ENCODE results near the gene GUCY1B1. TPM values are rescaled to one million over a fixed set of nuclear protein-coding genes. Genes with fewer than 3 reads are reported as not detected.

The GUCY1B1 gene
- total RNA-seq, 1 donor from 2014 or later = 13.2 TPM

DNA sequence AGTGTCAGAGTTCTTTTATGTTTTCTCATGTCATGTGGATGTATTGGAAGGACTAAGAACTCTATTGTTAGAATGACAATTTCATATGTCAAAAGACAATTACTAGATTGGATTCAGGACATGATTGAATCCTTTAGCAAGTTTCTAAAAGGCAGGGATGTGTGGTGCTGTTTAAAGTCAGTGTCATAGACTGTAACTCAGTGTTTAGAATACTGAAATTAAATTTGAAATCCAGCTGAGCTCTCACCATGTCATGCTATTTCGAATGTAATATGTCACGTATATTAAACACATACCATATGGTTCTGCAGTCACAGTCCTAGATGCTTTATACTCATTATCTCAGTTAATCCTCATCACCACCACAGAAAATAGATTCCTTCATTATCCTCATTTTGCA, 7.8 kb downstream of the GUCY1B1 start:
- H3K27ac Mint-ChIP-seq (ENCODE audit: unreplicated experiment) = no peak overlapping the region
- peaks cover 12% of the 10 kb centered on the region for H3K36me3 Mint-ChIP-seq (ENCODE audit: unreplicated experiment)
- no peak for TF ChIP-seq CTCF (IDR thresholded peaks at IDR 0.05)
- H3K4me3 Mint-ChIP-seq (ENCODE audit: unreplicated experiment) = no peak overlapping the region
- no peaks in the 10 kb centered on the region for H3K27me3 Mint-ChIP-seq (ENCODE audit: unreplicated experiment)
- DNase-seq (ENCODE audit: extremely low spot score, unreplicated experiment) = no peak
- H3K4me1 Mint-ChIP-seq (ENCODE audit: unreplicated experiment) = peaks cover 24% of the 10 kb centered on the region
- no peaks in the 10 kb centered on the region for H3K9me3 Mint-ChIP-seq (ENCODE audit: unreplicated experiment)

GRCh38 chr4:155768370-155768769, 9.5 kb downstream of the GUCY1B1 start:
- Mint-ChIP-seq H3K36me3 (ENCODE audit: unreplicated experiment) (peaks cover 12% of the 10 kb centered on the region), H3K4me3 (ENCODE audit: unreplicated experiment) (no peak overlapping the region)
- no peak for DNase-seq (ENCODE audit: extremely low spot score, unreplicated experiment)

GRCh38 chr4:155769090-155769489, 10.3 kb downstream of the GUCY1B1 start:
- Mint-ChIP-seq H3K27ac (ENCODE audit: unreplicated experiment) (no peak overlapping the region), H3K4me3 (ENCODE audit: unreplicated experiment) (no peak overlapping the region), H3K9me3 (ENCODE audit: unreplicated experiment) (no peaks in the 10 kb centered on the region), H3K27me3 (ENCODE audit: unreplicated experiment) (no peaks in the 10 kb centered on the region), H3K36me3 (ENCODE audit: unreplicated experiment) (peaks cover 14% of the 10 kb centered on the region), H3K4me1 (ENCODE audit: unreplicated experiment) (peaks cover 3% of the 10 kb centered on the region)
- no peak for DNase-seq (ENCODE audit: extremely low spot score, unreplicated experiment)
- TF ChIP-seq CTCF (IDR thresholded peaks at IDR 0.05) = no peak

More at GRCh38 chr4:155768370-155768769, 9.5 kb downstream of the GUCY1B1 start:
- Mint-ChIP-seq H3K27ac (ENCODE audit: unreplicated experiment) (no peak overlapping the region), H3K27me3 (ENCODE audit: unreplicated experiment) (no peaks in the 10 kb centered on the region), H3K9me3 (ENCODE audit: unreplicated experiment) (no peaks in the 10 kb centered on the region), H3K4me1 (ENCODE audit: unreplicated experiment) (peaks cover 7% of the 10 kb centered on the region)
- no peak for TF ChIP-seq CTCF (IDR thresholded peaks at IDR 0.05)

GRCh38 chr4:155772459-155773195, 13.8 kb downstream of the GUCY1B1 start:
- TF ChIP-seq CTCF (IDR thresholded peaks at IDR 0.05) = no peak
- DNase-seq (ENCODE audit: extremely low spot score, unreplicated experiment) = no peak
- no peaks in the 10 kb centered on the region for H3K4me1 Mint-ChIP-seq (ENCODE audit: unreplicated experiment)
- no peaks in the 10 kb centered on the region for H3K9me3 Mint-ChIP-seq (ENCODE audit: unreplicated experiment)
- no peak overlapping the region for H3K27ac Mint-ChIP-seq (ENCODE audit: unreplicated experiment)
- H3K4me3 Mint-ChIP-seq (ENCODE audit: unreplicated experiment) = no peak overlapping the region
- H3K27me3 Mint-ChIP-seq (ENCODE audit: unreplicated experiment) = no peaks in the 10 kb centered on the region
- H3K36me3 Mint-ChIP-seq (ENCODE audit: unreplicated experiment) = peaks cover 13% of the 10 kb centered on the region

GRCh38 chr4:155773196-155773800, 14.5 kb downstream of the GUCY1B1 start:
- Mint-ChIP-seq H3K27me3 (ENCODE audit: unreplicated experiment) (no peaks in the 10 kb centered on the region), H3K4me3 (ENCODE audit: unreplicated experiment) (no peak overlapping the region), H3K27ac (ENCODE audit: unreplicated experiment) (no peak overlapping the region), H3K36me3 (ENCODE audit: unreplicated experiment) (peaks cover 16% of the 10 kb centered on the region), H3K9me3 (ENCODE audit: unreplicated experiment) (no peaks in the 10 kb centered on the region), H3K4me1 (ENCODE audit: unreplicated experiment) (peaks cover 6% of the 10 kb centered on the region)
- no peak for DNase-seq (ENCODE audit: extremely low spot score, unreplicated experiment)
- TF ChIP-seq CTCF (IDR thresholded peaks at IDR 0.05) = no peak
